ENCODE data around the gene SYMPK.

The SYMPK gene

GRCh38 chr19:45825263-45825605, 37.7 kb downstream of the SYMPK start:
- no peak for DNase-seq (ENCODE audit: low read depth in 3 of 3)

- no peak for DNase-seq (ENCODE audit: low read depth in 3 of 3)
Measured at GRCh38 chr19:45824531-45825262, 38.2 kb downstream of the SYMPK start.

GRCh38 chr19:45824041-45824471, 38.9 kb downstream of the SYMPK start:
- no peak for DNase-seq (ENCODE audit: low read depth in 3 of 3)

GRCh38 chr19:45823182-45823581, 39.8 kb downstream of the SYMPK start:
- no peak for DNase-seq (ENCODE audit: low read depth in 3 of 3)

- DNase-seq (ENCODE audit: low read depth in 3 of 3), result no peak
Measured at GRCh38 chr19:45822716-45823115, 40.2 kb downstream of the SYMPK start.

GRCh38 chr19:45821570-45821969, 41.4 kb downstream of the SYMPK start:
- DNase-seq (ENCODE audit: low read depth in 3 of 3), result no peak

- DNase-seq (ENCODE audit: low read depth in 3 of 3), result no peak
Measured at GRCh38 chr19:45821103-45821521, 41.8 kb downstream of the SYMPK start.

- DNase-seq (ENCODE audit: low read depth in 3 of 3), result no peak
Measured at GRCh38 chr19:45820413-45821102, 42.4 kb downstream of the SYMPK start.

GRCh38 chr19:45819769-45820168, 43.2 kb downstream of the SYMPK start:
- DNase-seq (ENCODE audit: low read depth in 3 of 3), result no peak

- no peak for DNase-seq (ENCODE audit: low read depth in 3 of 3)
Measured at GRCh38 chr19:45817725-45818301, 45.1 kb downstream of the SYMPK start.

GRCh38 chr19:45817010-45817724, 45.8 kb downstream of the SYMPK start:
- peak; percentile 93 to 96 (median 96) for DNase-seq (ENCODE audit: low read depth in 3 of 3)

GRCh38 chr19:45816236-45817009, 46.5 kb downstream of the SYMPK start:
- DNase-seq (ENCODE audit: low read depth in 3 of 3), result no peak

- DNase-seq (ENCODE audit: low read depth in 3 of 3), result no peak
Measured at GRCh38 chr19:45815481-45816216, 47.3 kb downstream of the SYMPK start.

- no peak for DNase-seq (ENCODE audit: low read depth in 3 of 3)
Measured at GRCh38 chr19:45814851-45815480, 48.0 kb downstream of the SYMPK start, which contains the start of gene RSPH6A. RSPH6A (minus strand) TSS chr19:45815308; CDS start chr19:45815176, 132 bp downstream.

GRCh38 chr19:45814166-45814780, 48.7 kb downstream of the SYMPK start:
- no peak for DNase-seq (ENCODE audit: low read depth in 3 of 3)

- no peak for DNase-seq (ENCODE audit: low read depth in 3 of 3)
Measured at GRCh38 chr19:45812297-45812696, 50.6 kb downstream of the SYMPK start.

GRCh38 chr19:45809643-45810159, 53.2 kb downstream of the SYMPK start:
- DNase-seq (ENCODE audit: low read depth in 3 of 3), result no peak

GRCh38 chr19:45805719-45806118, 57.2 kb downstream of the SYMPK start:
- no peak for DNase-seq (ENCODE audit: low read depth in 3 of 3)

GRCh38 chr19:45804959-45805230, 58.1 kb downstream of the SYMPK start:
- DNase-seq (ENCODE audit: low read depth in 3 of 3), result no peak

Measured in stimulated activated CD4-positive, alpha-beta T cell treated with anti-CD3 and anti-CD28 coated beads, TNF-alpha, amount 100 ng/mL, for 48 hours (primary cell).